Type B pancreatic cell (in vitro differentiated cells): Measurements from ENCODE around the gene ZP1. TPM values are rescaled to one million over a fixed set of nuclear protein-coding genes. Genes with fewer than 3 reads are reported as not detected.

Experiments used
- DNase-seq: peaks from one replicate; pipeline ENCODE4 v3.0.0; 2021; ENCODE audit warnings: mixed read lengths; ENCODE audit not compliant: unreplicated experiment; ENCODE audit errors: extremely low spot score
- H3K27ac Mint-ChIP-seq: 2 replicates; pipeline ENCODE4 v1.8.0; 2021; ENCODE audit warnings: mild to moderate bottlenecking, mixed read lengths
- H3K27me3 Mint-ChIP-seq: 2 replicates; pipeline ENCODE4 v1.8.0; 2021; ENCODE audit warnings: mixed read lengths
- H3K36me3 Mint-ChIP-seq: 2 replicates; pipeline ENCODE4 v1.8.0; 2021; ENCODE audit warnings: mixed read lengths
- H3K4me1 Mint-ChIP-seq: one replicate; pipeline ENCODE4 v1.8.0; 2021; ENCODE audit warnings: mixed read lengths; ENCODE audit not compliant: unreplicated experiment
- H3K4me3 Mint-ChIP-seq: 2 replicates; pipeline ENCODE4 v1.8.0; 2021; ENCODE audit warnings: mild to moderate bottlenecking, mixed read lengths
- H3K9me3 Mint-ChIP-seq: 2 replicates; pipeline ENCODE4 v1.8.0; 2021; ENCODE audit warnings: mixed read lengths
- CTCF ChIP-seq: fragments of 200-600 bp; sonication (generic); conservative IDR thresholded peaks from 2 replicates; pipeline ENCODE4 v1.5.0; 2021; ENCODE audit warnings: antibody characterized with exemption, mild to moderate bottlenecking
- total RNA-seq: library from RNA; stranded (reverse); gene quantifications from 2 replicates; pipeline ENCODE4 v1.2.1, GENCODE V29; 2021; ENCODE audit warnings: low replicate concordance

Gene ZP1
- total RNA-seq, 1 donor from 2014 or later, result not detected

- Mint-ChIP-seq H3K4me3 (no peak overlapping the region), H3K27ac (no peak overlapping the region), H3K4me1 (no peaks in the 10 kb centered on the region), H3K36me3 (no peaks in the 10 kb centered on the region), H3K9me3 (no peaks in the 10 kb centered on the region), H3K27me3 (peaks cover 31% of the 10 kb centered on the region)
- DNase-seq, result no peak
- TF ChIP-seq CTCF, result no peak
Measured at GRCh38 chr11:60835534-60835846, 31.9 kb upstream of the ZP1 start.

GRCh38 chr11:60836866-60837515 is 30.4 kb upstream of the ZP1 start:
- Mint-ChIP-seq H3K36me3 (no peaks in the 10 kb centered on the region), H3K9me3 (no peaks in the 10 kb centered on the region), H3K27me3 (peaks cover 28% of the 10 kb centered on the region), H3K27ac (no peak overlapping the region), H3K4me3 (no peak overlapping the region), H3K4me1 (peaks cover 10% of the 10 kb centered on the region)
- TF ChIP-seq CTCF, result no peak
- no peak for DNase-seq

GRCh38 chr11:60838132-60838531 is 29.2 kb upstream of the ZP1 start:
- H3K36me3 Mint-ChIP-seq, result no peaks in the 10 kb centered on the region
- peak; percentile 60 for TF ChIP-seq CTCF
- H3K27ac Mint-ChIP-seq, result no peak overlapping the region
- DNase-seq, result no peak
- H3K9me3 Mint-ChIP-seq, result no peaks in the 10 kb centered on the region
- peaks cover 19% of the 10 kb centered on the region for H3K27me3 Mint-ChIP-seq
- H3K4me3 Mint-ChIP-seq, result no peak overlapping the region
- peaks cover 14% of the 10 kb centered on the region for H3K4me1 Mint-ChIP-seq

GRCh38 chr11:60840470-60841430 is 26.6 kb upstream of the ZP1 start:
- Mint-ChIP-seq H3K27ac (peak overlapping the region; percentile 92), H3K4me1 (peaks cover 37% of the 10 kb centered on the region), H3K27me3 (peaks cover 4% of the 10 kb centered on the region), H3K4me3 (peak overlapping the region; percentile 91), H3K36me3 (no peaks in the 10 kb centered on the region), H3K9me3 (no peaks in the 10 kb centered on the region)
- TF ChIP-seq CTCF, result no peak
- no peak for DNase-seq

- Mint-ChIP-seq H3K4me3 (peak within 1 kb of the TSS; percentile 91), H3K36me3 (no peaks in the 10 kb centered on the region), H3K27ac (peak within 1 kb of the TSS; percentile 92), H3K27me3 (no peaks in the 10 kb centered on the region), H3K9me3 (no peaks in the 10 kb centered on the region), H3K4me1 (peaks cover 37% of the 10 kb centered on the region)
- DNase-seq, result peak; percentile 99
- TF ChIP-seq CTCF, result no peak
Measured at GRCh38 chr11:60841797-60842667, 25.3 kb upstream of the ZP1 start, which contains the start of gene CCDC86. CCDC86 (plus strand) TSS chr11:60842113; CDS start chr11:60842125, 12 bp downstream.
